LNCAP (cell line): ENCODE results near the gene TBPL1.

Source experiments
- CTCF ChIP-seq: fragments of 450-650 bp; IDR thresholded peaks from 2 replicates; pipeline ENCODE4 v1.5.1; 2017; ENCODE audit warnings: mild to moderate bottlenecking

Gene TBPL1

GRCh38 chr6:133952815-133953633 is at the start of gene TBPL1:
Gene TBPL1 (plus strand): TSS chr6:133953224. CDS start chr6:133980126, 26,902 bp downstream.
- TF ChIP-seq CTCF, result no peak

DNA sequence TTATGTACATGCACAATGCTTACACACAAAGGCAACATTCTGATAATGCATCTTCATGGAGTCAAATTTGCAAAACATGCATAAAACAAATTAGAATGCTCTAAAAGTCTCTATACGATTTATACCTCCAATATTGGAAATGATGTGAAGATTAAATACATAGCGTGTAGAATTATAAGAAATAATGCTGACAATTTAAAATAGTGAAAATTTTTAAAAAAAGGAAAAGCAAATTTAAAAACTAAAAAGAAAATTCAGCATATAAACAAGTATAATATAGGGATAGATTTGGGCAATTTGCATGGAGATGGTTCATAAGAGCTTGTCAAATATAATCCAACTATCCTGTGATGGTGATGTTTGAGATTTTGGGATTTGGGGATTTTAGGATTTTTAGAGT is 49.2 kb upstream of the TBPL1 start:
- TF ChIP-seq CTCF, result no peak

DNA sequence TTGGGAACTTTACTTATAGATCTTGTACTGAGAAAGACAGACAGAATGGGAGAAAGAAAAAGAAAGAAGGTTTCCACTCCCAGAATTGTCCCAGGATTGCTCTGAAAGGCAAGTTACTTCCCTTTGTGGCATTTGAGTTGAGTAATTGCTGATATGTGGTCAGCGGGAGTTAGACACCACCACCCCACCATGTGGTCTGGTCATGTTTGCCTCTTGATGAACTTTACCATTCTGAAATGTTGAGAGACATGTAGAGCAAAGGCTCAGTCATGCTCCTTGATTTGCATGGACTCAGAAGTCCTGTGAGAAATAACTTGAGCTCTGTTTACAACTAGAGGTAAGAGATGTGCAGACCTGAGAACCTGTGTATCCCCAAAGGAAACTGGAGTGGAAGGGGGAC is 47.0 kb upstream of the TBPL1 start:
- no peak for TF ChIP-seq CTCF

GRCh38 chr6:133916650-133917151 is 36.3 kb upstream of the TBPL1 start:
- peak; percentile 94 for TF ChIP-seq CTCF

DNA sequence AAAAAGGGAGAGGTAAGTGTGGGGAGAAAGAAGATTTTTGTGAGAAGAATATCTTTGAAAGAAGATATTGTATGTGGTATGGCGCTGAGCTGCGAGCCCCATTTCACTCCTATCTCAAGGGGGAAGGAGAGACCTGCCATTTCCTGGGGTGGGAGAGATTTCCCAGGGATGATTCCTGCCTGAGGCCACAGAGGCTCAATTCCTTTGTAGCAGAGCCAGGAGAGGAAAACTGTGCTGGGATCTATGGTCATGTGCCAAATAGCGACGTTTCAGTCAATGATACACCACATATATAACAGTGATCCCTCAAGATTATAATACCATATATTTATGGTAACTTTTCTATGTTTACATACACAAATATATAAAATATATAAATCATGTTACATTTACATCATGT is 35.2 kb upstream of the TBPL1 start:
- no peak for TF ChIP-seq CTCF

GRCh38 chr6:133918208-133918930 is 34.7 kb upstream of the TBPL1 start:
- TF ChIP-seq CTCF, result no peak

DNA sequence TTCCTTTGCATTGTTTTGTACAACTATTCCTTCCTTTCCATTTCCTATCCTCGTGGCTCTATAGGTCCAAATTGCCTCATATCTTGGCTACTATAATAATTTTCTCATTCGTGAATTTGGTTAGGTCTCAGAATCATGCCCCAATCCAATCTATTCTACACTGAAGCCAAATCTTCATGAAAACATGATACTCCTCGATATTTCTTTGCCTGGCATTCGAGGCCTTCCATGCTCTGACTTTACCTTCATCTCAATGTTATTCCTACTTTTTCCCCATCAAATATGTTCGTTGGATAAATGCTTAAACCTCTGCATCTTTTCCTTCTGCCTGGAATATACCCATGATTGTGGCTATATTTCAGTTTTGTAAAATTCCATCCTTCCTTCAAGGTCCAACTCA is 33.7 kb upstream of the TBPL1 start:
- no peak for TF ChIP-seq CTCF
